GM12891 (cell line): ENCODE measurements around the gene PAX1.
A peak's percentile ranks its signal among the peaks of the same experiment; 100 is the strongest.

Experiments
- DNase-seq: peaks from one replicate; pipeline ENCODE4 v3.0.0; 2011; ENCODE audit warnings: low spot score; ENCODE audit not compliant: insufficient read length
- FAIRE-seq: peaks from 2 replicates; lab custom pipeline; 2011; peaks lifted over from hg19 to GRCh38; lab: Jason Lieb, UNC
- PAX5 ChIP-seq: IDR thresholded peaks from 2 replicates; pipeline ENCODE4 v1.6.1; 2011; ENCODE audit warnings: low read length, moderate library complexity, mild to moderate bottlenecking; ENCODE audit not compliant: insufficient read depth, severe bottlenecking
- POLR2A ChIP-seq: IDR thresholded peaks from 2 replicates; pipeline ENCODE4 v1.6.1; 2011; ENCODE audit warnings: low read depth, low read length, control low read depth
- POLR2AphosphoS5 ChIP-seq: IDR thresholded peaks from 2 replicates; pipeline ENCODE4 v1.6.1; 2011; ENCODE audit warnings: low read depth, low read length, control low read depth
- POU2F2 ChIP-seq: IDR thresholded peaks from 2 replicates; pipeline ENCODE4 v1.6.1; 2011; ENCODE audit warnings: low read depth, mild to moderate bottlenecking, control low read depth, low read length, moderate library complexity
- SPI1 ChIP-seq: IDR thresholded peaks from 2 replicates; pipeline ENCODE4 v1.6.1; 2011; ENCODE audit warnings: low read depth, low read length, control low read depth
- TAF1 ChIP-seq: IDR thresholded peaks from 2 replicates; pipeline ENCODE4 v1.6.1; 2011; ENCODE audit warnings: low read depth, low read length, control low read depth

Gene PAX1

GRCh38 chr20:21719592-21720214 is 14.2 kb downstream of the PAX1 start:
- DNase-seq, result peak; percentile 30
- no peak for TF ChIP-seq POLR2AphosphoS5
- FAIRE-seq, result no peak

- TF ChIP-seq POLR2A (no peak), POLR2AphosphoS5 (no peak), POU2F2 (no peak), PAX5 (no peak), TAF1 (no peak), SPI1 (no peak)
- DNase-seq (no peak), FAIRE-seq (no peak)
Observed at GRCh38 chr20:21725892-21726291, 20.4 kb downstream of the PAX1 start.

- no peak for TF ChIP-seq PAX5
- TF ChIP-seq POLR2A, result no peak
- no peak for TF ChIP-seq POLR2AphosphoS5
- no peak for TF ChIP-seq POU2F2
- TF ChIP-seq TAF1, result no peak
- no peak for TF ChIP-seq SPI1
- no peak for FAIRE-seq
- no peak for DNase-seq
Observed at GRCh38 chr20:21729316-21729715, 23.9 kb downstream of the PAX1 start.

GRCh38 chr20:21739161-21739560 is 33.7 kb downstream of the PAX1 start:
- no peak for TF ChIP-seq TAF1
- no peak for FAIRE-seq

GRCh38 chr20:21739682-21740081 is 34.2 kb downstream of the PAX1 start:
- TF ChIP-seq POU2F2 (no peak), POLR2A (no peak), POLR2AphosphoS5 (no peak), TAF1 (no peak), PAX5 (no peak), SPI1 (no peak)
- no peak for DNase-seq
- FAIRE-seq, result no peak

More at GRCh38 chr20:21739161-21739560, 33.7 kb downstream of the PAX1 start:
- DNase-seq, result no peak

GRCh38 chr20:21741266-21741665 is 35.8 kb downstream of the PAX1 start:
- DNase-seq (no peak), FAIRE-seq (no peak)
- TF ChIP-seq TAF1, result no peak
- TF ChIP-seq SPI1, result peak; percentile 35; the same call in 1 of the 2 replicates

- DNase-seq, result no peak
- TF ChIP-seq TAF1, result no peak
- no peak for TF ChIP-seq SPI1
- no peak for TF ChIP-seq POLR2A
- no peak for TF ChIP-seq POLR2AphosphoS5
- no peak for TF ChIP-seq POU2F2
- no peak for TF ChIP-seq PAX5
- no peak for FAIRE-seq
Observed at GRCh38 chr20:21762646-21763045, 57.2 kb downstream of the PAX1 start.

GRCh38 chr20:21767200-21767738 is 61.8 kb downstream of the PAX1 start:
- DNase-seq (no peak), FAIRE-seq (no peak)
- TF ChIP-seq TAF1, result no peak
- no peak for TF ChIP-seq POLR2AphosphoS5
- no peak for TF ChIP-seq PAX5
- TF ChIP-seq SPI1, result no peak
- no peak for TF ChIP-seq POU2F2
- no peak for TF ChIP-seq POLR2A

- DNase-seq, result no peak
- TF ChIP-seq POLR2AphosphoS5 (no peak), POU2F2 (no peak), SPI1 (no peak), PAX5 (no peak), TAF1 (no peak), POLR2A (no peak)
- FAIRE-seq, result no peak
Observed at GRCh38 chr20:21767739-21768223, 62.3 kb downstream of the PAX1 start.
